ENCODE results near the gene DHRS12. TPM values are rescaled to one million over a fixed set of nuclear protein-coding genes. Genes with fewer than 3 reads are reported as not detected.
A peak's percentile ranks its signal among the peaks of the same experiment; 100 is the strongest.

The DHRS12 gene
- total RNA-seq, 1 experiment from 2014 or later: 10.9 TPM

- H3K9me3 ChIP-seq (ENCODE audit: low read length): no peaks in the 10 kb centered on the region
- peaks cover 38% of the 10 kb centered on the region for H3K4me1 ChIP-seq (ENCODE audit: low read length)
- no peak overlapping the region for H3K4me3 ChIP-seq (ENCODE audit: low read length)
- no peak overlapping the region for H3K9ac ChIP-seq (ENCODE audit: low read length)
- H3K9me2 ChIP-seq (replicated peaks; ENCODE audit: insufficient read depth, low read length): no peaks in the 10 kb centered on the region
- no peaks in the 10 kb centered on the region for H3K27me3 ChIP-seq (ENCODE audit: low read length)
- H3K36me3 ChIP-seq (ENCODE audit: insufficient read depth, low read length): no peaks in the 10 kb centered on the region
- H4K20me1 ChIP-seq (ENCODE audit: insufficient read depth, low read depth, low read length): peaks cover 3% of the 10 kb centered on the region; the same call in 1 of the 2 replicates
- no peak for DNase-seq
- H3K4me2 ChIP-seq (ENCODE audit: low read depth, low read length, poor library complexity, severe bottlenecking): no peak overlapping the region
- H3K27ac ChIP-seq (ENCODE audit: low read length): no peak overlapping the region
- H3K79me2 ChIP-seq (ENCODE audit: low read length): no peaks in the 10 kb centered on the region
- H2AFZ ChIP-seq (ENCODE audit: low read length): no peak overlapping the region
Observed at GRCh38 chr13:51799261-51799660, 4.7 kb downstream of the DHRS12 start.

- Histone ChIP-seq H3K4me2 (ENCODE audit: low read depth, low read length, poor library complexity, severe bottlenecking) (no peak overlapping the region), H3K27me3 (ENCODE audit: low read length) (no peaks in the 10 kb centered on the region)
Observed at GRCh38 chr13:51797664-51798488, 6.1 kb downstream of the DHRS12 start.

GRCh38 chr13:51796546-51796945, 7.4 kb downstream of the DHRS12 start:
- Histone ChIP-seq H3K27ac (ENCODE audit: low read length) (no peak overlapping the region), H4K20me1 (ENCODE audit: insufficient read depth, low read depth, low read length) (peaks cover 3% of the 10 kb centered on the region; the same call in 1 of the 2 replicates), H3K4me1 (ENCODE audit: low read length) (peaks cover 34% of the 10 kb centered on the region), H3K4me3 (ENCODE audit: low read length) (no peak overlapping the region), H3K4me2 (ENCODE audit: low read depth, low read length, poor library complexity, severe bottlenecking) (no peak overlapping the region), H3K9me2 (replicated peaks; ENCODE audit: insufficient read depth, low read length) (no peaks in the 10 kb centered on the region), H3K9me3 (ENCODE audit: low read length) (no peaks in the 10 kb centered on the region), H3K79me2 (ENCODE audit: low read length) (no peaks in the 10 kb centered on the region), H3K27me3 (ENCODE audit: low read length) (no peaks in the 10 kb centered on the region), H2AFZ (ENCODE audit: low read length) (no peak overlapping the region), H3K9ac (ENCODE audit: low read length) (no peak overlapping the region), H3K36me3 (ENCODE audit: insufficient read depth, low read length) (no peaks in the 10 kb centered on the region)
- no peak for DNase-seq

More at GRCh38 chr13:51797664-51798488, 6.1 kb downstream of the DHRS12 start:
- no peak overlapping the region for H3K4me3 ChIP-seq (ENCODE audit: low read length)
- H3K9me3 ChIP-seq (ENCODE audit: low read length): no peaks in the 10 kb centered on the region
- H3K27ac ChIP-seq (ENCODE audit: low read length): no peak overlapping the region
- no peak overlapping the region for H3K9ac ChIP-seq (ENCODE audit: low read length)
- peaks cover 3% of the 10 kb centered on the region; the same call in 1 of the 2 replicates for H4K20me1 ChIP-seq (ENCODE audit: insufficient read depth, low read depth, low read length)
- no peaks in the 10 kb centered on the region for H3K9me2 ChIP-seq (replicated peaks; ENCODE audit: insufficient read depth, low read length)
- no peaks in the 10 kb centered on the region for H3K79me2 ChIP-seq (ENCODE audit: low read length)
- peaks cover 42% of the 10 kb centered on the region for H3K4me1 ChIP-seq (ENCODE audit: low read length)
- H3K36me3 ChIP-seq (ENCODE audit: insufficient read depth, low read length): no peaks in the 10 kb centered on the region
- DNase-seq: peak; percentile 84
- H2AFZ ChIP-seq (ENCODE audit: low read length): no peak overlapping the region

GRCh38 chr13:51795419-51795818, 8.5 kb downstream of the DHRS12 start:
- Histone ChIP-seq H3K4me2 (ENCODE audit: low read depth, low read length, poor library complexity, severe bottlenecking) (peak overlapping the region; percentile 65), H3K27me3 (ENCODE audit: low read length) (no peaks in the 10 kb centered on the region), H3K4me3 (ENCODE audit: low read length) (no peak overlapping the region), H3K9ac (ENCODE audit: low read length) (no peak overlapping the region), H4K20me1 (ENCODE audit: insufficient read depth, low read depth, low read length) (peaks cover 3% of the 10 kb centered on the region; the same call in 1 of the 2 replicates), H3K79me2 (ENCODE audit: low read length) (no peaks in the 10 kb centered on the region), H3K9me2 (replicated peaks; ENCODE audit: insufficient read depth, low read length) (no peaks in the 10 kb centered on the region), H3K27ac (ENCODE audit: low read length) (no peak overlapping the region), H3K9me3 (ENCODE audit: low read length) (no peaks in the 10 kb centered on the region), H2AFZ (ENCODE audit: low read length) (no peak overlapping the region), H3K36me3 (ENCODE audit: insufficient read depth, low read length) (no peaks in the 10 kb centered on the region), H3K4me1 (ENCODE audit: low read length) (peaks cover 34% of the 10 kb centered on the region)
- DNase-seq: no peak

- H3K4me3 ChIP-seq (ENCODE audit: low read length): peak overlapping the region; percentile 36
- no peaks in the 10 kb centered on the region for H3K27me3 ChIP-seq (ENCODE audit: low read length)
- no peaks in the 10 kb centered on the region for H3K79me2 ChIP-seq (ENCODE audit: low read length)
- H3K4me2 ChIP-seq (ENCODE audit: low read depth, low read length, poor library complexity, severe bottlenecking): peak overlapping the region; percentile 65
- no peak overlapping the region for H3K27ac ChIP-seq (ENCODE audit: low read length)
- peaks cover 34% of the 10 kb centered on the region for H3K4me1 ChIP-seq (ENCODE audit: low read length)
- no peaks in the 10 kb centered on the region for H3K36me3 ChIP-seq (ENCODE audit: insufficient read depth, low read length)
- H3K9ac ChIP-seq (ENCODE audit: low read length): no peak overlapping the region
- H3K9me2 ChIP-seq (replicated peaks; ENCODE audit: insufficient read depth, low read length): no peaks in the 10 kb centered on the region
- DNase-seq: no peak
- H2AFZ ChIP-seq (ENCODE audit: low read length): no peak overlapping the region
- no peaks in the 10 kb centered on the region for H3K9me3 ChIP-seq (ENCODE audit: low read length)
- H4K20me1 ChIP-seq (ENCODE audit: insufficient read depth, low read depth, low read length): peaks cover 3% of the 10 kb centered on the region; the same call in 1 of the 2 replicates
Observed at GRCh38 chr13:51794964-51795363, 9.0 kb downstream of the DHRS12 start.

- no peaks in the 10 kb centered on the region for H3K79me2 ChIP-seq (ENCODE audit: low read length)
- peak overlapping the region; percentile 51 for H3K27ac ChIP-seq (ENCODE audit: low read length)
- peak overlapping the region; percentile 45; the same call in 1 of the 2 replicates for H3K9ac ChIP-seq (ENCODE audit: low read length)
- no peaks in the 10 kb centered on the region for H3K9me3 ChIP-seq (ENCODE audit: low read length)
- peak overlapping the region; percentile 36 for H3K4me3 ChIP-seq (ENCODE audit: low read length)
- no peak overlapping the region for H2AFZ ChIP-seq (ENCODE audit: low read length)
- H4K20me1 ChIP-seq (ENCODE audit: insufficient read depth, low read depth, low read length): peaks cover 3% of the 10 kb centered on the region; the same call in 1 of the 2 replicates
- peak; percentile 70 for DNase-seq
- H3K27me3 ChIP-seq (ENCODE audit: low read length): no peaks in the 10 kb centered on the region
- H3K36me3 ChIP-seq (ENCODE audit: insufficient read depth, low read length): no peaks in the 10 kb centered on the region
- H3K9me2 ChIP-seq (replicated peaks; ENCODE audit: insufficient read depth, low read length): no peaks in the 10 kb centered on the region
- peak overlapping the region; percentile 65 for H3K4me2 ChIP-seq (ENCODE audit: low read depth, low read length, poor library complexity, severe bottlenecking)
- peaks cover 34% of the 10 kb centered on the region for H3K4me1 ChIP-seq (ENCODE audit: low read length)
Observed at GRCh38 chr13:51793570-51794271, 10.2 kb downstream of the DHRS12 start.

GRCh38 chr13:51786425-51787265, 17.3 kb downstream of the DHRS12 start:
- no peaks in the 10 kb centered on the region for H3K9me3 ChIP-seq (ENCODE audit: low read length)
- no peaks in the 10 kb centered on the region for H3K79me2 ChIP-seq (ENCODE audit: low read length)
- no peak overlapping the region for H3K27ac ChIP-seq (ENCODE audit: low read length)
- H2AFZ ChIP-seq (ENCODE audit: low read length): no peak overlapping the region
- no peak for DNase-seq
- no peaks in the 10 kb centered on the region for H3K9me2 ChIP-seq (replicated peaks; ENCODE audit: insufficient read depth, low read length)
- H3K27me3 ChIP-seq (ENCODE audit: low read length): no peaks in the 10 kb centered on the region
- no peak overlapping the region for H3K9ac ChIP-seq (ENCODE audit: low read length)
- 0 out of 2 replicates have a peak, but pooled peaks cover 3% of the 10 kb centered on the region for H4K20me1 ChIP-seq (ENCODE audit: insufficient read depth, low read depth, low read length)
- no peaks in the 10 kb centered on the region for H3K36me3 ChIP-seq (ENCODE audit: insufficient read depth, low read length)
- H3K4me3 ChIP-seq (ENCODE audit: low read length): no peak overlapping the region
- peaks cover 2% of the 10 kb centered on the region; the same call in 1 of the 2 replicates for H3K4me1 ChIP-seq (ENCODE audit: low read length)
- no peak overlapping the region for H3K4me2 ChIP-seq (ENCODE audit: low read depth, low read length, poor library complexity, severe bottlenecking)
